Neural cell (in vitro differentiated cells): ENCODE results near the gene ST3GAL2. TPM values are rescaled to one million over a fixed set of nuclear protein-coding genes. Genes with fewer than 3 reads are reported as not detected.

ENCODE experiments used
- H2AFZ ChIP-seq: fragments of 200-600, 300-800 bp; sonication (generic), shearing (Covaris generic); 2 replicates; pipeline ENCODE4 v1.6.0; 2014; ENCODE audit warnings: low read depth, mild to moderate bottlenecking, antibody characterized with exemption, low read length, moderate library complexity
- H3F3A ChIP-seq: fragments of 200-600 bp; shearing (Covaris generic); 2 replicates; pipeline ENCODE4 v1.6.1; 2016; ENCODE audit warnings: mild to moderate bottlenecking, moderate library complexity, mixed read lengths, antibody characterized with exemption, low read length; ENCODE audit not compliant: insufficient read depth, poor library complexity, severe bottlenecking
- H3K27ac ChIP-seq: fragments of 200-600, 300-800 bp; sonication (generic), shearing (Covaris generic); 2 replicates; pipeline ENCODE4 v1.5.1; 2014; ENCODE audit warnings: mild to moderate bottlenecking, low read length, moderate library complexity
- H3K27me3 ChIP-seq: fragments of 300-800, 200-600 bp; sonication (generic), shearing (Covaris generic); 2 replicates; pipeline ENCODE4 v1.6.0; 2014; ENCODE audit warnings: mild to moderate bottlenecking, low read depth, low read length, moderate library complexity; ENCODE audit not compliant: insufficient read depth
- H3K36me3 ChIP-seq: fragments of 300-800, 200-600 bp; sonication (generic), shearing (Covaris generic); 2 replicates; pipeline ENCODE4 v1.5.1; 2014; ENCODE audit warnings: mild to moderate bottlenecking, antibody characterized with exemption, low read length, moderate library complexity; ENCODE audit not compliant: insufficient read depth
- H3K4me2 ChIP-seq: fragments of 300-800, 200-600 bp; sonication (generic), shearing (Covaris generic); 2 replicates; pipeline ENCODE4 v1.6.0; 2014; ENCODE audit warnings: mild to moderate bottlenecking, low read length
- H3K4me3 ChIP-seq: fragments of 300-800, 200-600 bp; sonication (generic), shearing (Covaris generic); 2 replicates; pipeline ENCODE4 v1.5.1; 2014; ENCODE audit warnings: mild to moderate bottlenecking, low read length, moderate library complexity
- H3K79me2 ChIP-seq: fragments of 200-600 bp; shearing (Covaris generic); replicated peaks from 2 replicates; pipeline ENCODE4 v1.6.0; 2014; ENCODE audit warnings: mild to moderate bottlenecking, low read length, moderate library complexity; ENCODE audit not compliant: insufficient read depth
- H3K9ac ChIP-seq: fragments of 300-800, 200-600 bp; sonication (generic), shearing (Covaris generic); 2 replicates; pipeline ENCODE4 v1.6.1; 2016; ENCODE audit warnings: mild to moderate bottlenecking, low read length, mixed read lengths
- H3K9me2 ChIP-seq: fragments of 200-600 bp; shearing (Covaris generic); 2 replicates; pipeline ENCODE4 v1.6.1; 2016; ENCODE audit warnings: mild to moderate bottlenecking, low read length, mixed read lengths; ENCODE audit not compliant: insufficient read depth
- H3K9me3 ChIP-seq: fragments of 200-600, 300-800 bp; sonication (generic), shearing (Covaris generic); 2 replicates; pipeline ENCODE4 v1.6.1; 2016; ENCODE audit warnings: mild to moderate bottlenecking, mixed run types, low read length, moderate library complexity, mixed read lengths
- H4K20me1 ChIP-seq: fragments of 200-600 bp; shearing (Covaris generic); 2 replicates; pipeline ENCODE4 v1.6.1; 2016; ENCODE audit warnings: mild to moderate bottlenecking, mixed run types; ENCODE audit not compliant: insufficient read depth
- CTCF ChIP-seq: fragments of 450-650 bp; IDR thresholded peaks from 2 replicates; pipeline ENCODE4 v1.5.1; 2014; ENCODE audit warnings: antibody characterized with exemption, mild to moderate bottlenecking, moderate library complexity; ENCODE audit not compliant: poor library complexity, severe bottlenecking
- EP300 ChIP-seq: fragments of 450-650 bp; conservative IDR thresholded peaks from 2 replicates; pipeline ENCODE4 v1.6.1; 2014; ENCODE audit warnings: antibody characterized with exemption, mild to moderate bottlenecking, moderate library complexity; ENCODE audit not compliant: poor library complexity, severe bottlenecking
- EZH2 ChIP-seq: fragments of 200-600, 300-800 bp; shearing (Covaris generic), sonication (generic); IDR thresholded peaks from 2 replicates; pipeline ENCODE4 v1.6.1; 2014; ENCODE audit warnings: antibody characterized with exemption, low read length, borderline replicate concordance, mild to moderate bottlenecking; ENCODE audit not compliant: insufficient read depth, poor library complexity, severe bottlenecking
- MXI1 ChIP-seq: fragments of 450-650 bp; conservative IDR thresholded peaks from 2 replicates; pipeline ENCODE4 v1.6.1; 2014; ENCODE audit warnings: antibody characterized with exemption, mild to moderate bottlenecking; ENCODE audit not compliant: poor library complexity, severe bottlenecking
- POLR2AphosphoS5 ChIP-seq: IDR thresholded peaks from 2 replicates; pipeline ENCODE4 v1.6.1; 2012
- RAD21 ChIP-seq: fragments of 450-650 bp; conservative IDR thresholded peaks from 2 replicates; pipeline ENCODE4 v1.6.1; 2014; ENCODE audit warnings: antibody characterized with exemption, mild to moderate bottlenecking, moderate library complexity
- REST ChIP-seq: IDR thresholded peaks from 2 replicates; pipeline ENCODE4 v1.6.1; 2012; ENCODE audit warnings: borderline replicate concordance
- SMC3 ChIP-seq: fragments of 450-650 bp; conservative IDR thresholded peaks from 2 replicates; pipeline ENCODE4 v1.6.1; 2014; ENCODE audit warnings: antibody characterized with exemption, mild to moderate bottlenecking, moderate library complexity; ENCODE audit not compliant: poor library complexity
- TAF1 ChIP-seq: IDR thresholded peaks from 2 replicates; pipeline ENCODE4 v1.6.1; 2012; ENCODE audit warnings: low read depth
- polyA plus RNA-seq: library from polyadenylated mRNA; depleted of rRNA; stranded (reverse); fragments of >200 nt; gene quantifications from 2 replicates; pipeline ENCODE4 v1.2.3, GENCODE V29; 2014

Gene ST3GAL2
- polyA plus RNA-seq, 1 donor from 2014 or later = 19.4 TPM

GRCh38 chr16:70391446-70391845 lies 47.5 kb downstream of the ST3GAL2 start:
- H3K9ac ChIP-seq = no peak overlapping the region
- no peaks in the 10 kb centered on the region for H3K27me3 ChIP-seq
- H3K36me3 ChIP-seq = no peaks in the 10 kb centered on the region
- H3K9me3 ChIP-seq = no peaks in the 10 kb centered on the region
- no peak overlapping the region for H3K27ac ChIP-seq
- no peak for TF ChIP-seq EP300
- no peak for TF ChIP-seq EZH2
- no peak for TF ChIP-seq SMC3
- no peak for TF ChIP-seq RAD21
- no peaks in the 10 kb centered on the region for H3K79me2 ChIP-seq
- H3K4me2 ChIP-seq = no peak overlapping the region
- H4K20me1 ChIP-seq = no peaks in the 10 kb centered on the region
- no peak overlapping the region for H3K4me3 ChIP-seq
- H2AFZ ChIP-seq = no peak overlapping the region
- H3K9me2 ChIP-seq = no peaks in the 10 kb centered on the region
- H3F3A ChIP-seq = no peaks in the 10 kb centered on the region

GRCh38 chr16:70390774-70391173 lies 48.1 kb downstream of the ST3GAL2 start:
- no peak overlapping the region for H3K4me3 ChIP-seq
- H2AFZ ChIP-seq = no peak overlapping the region
- H3K9me3 ChIP-seq = no peaks in the 10 kb centered on the region
- H3K27me3 ChIP-seq = no peaks in the 10 kb centered on the region
- no peak overlapping the region for H3K9ac ChIP-seq
- H3K36me3 ChIP-seq = no peaks in the 10 kb centered on the region
- no peaks in the 10 kb centered on the region for H4K20me1 ChIP-seq
- no peak for TF ChIP-seq EP300
- no peak for TF ChIP-seq RAD21
- TF ChIP-seq POLR2AphosphoS5 = no peak
- TF ChIP-seq SMC3 = no peak
- no peak for TF ChIP-seq CTCF
- TF ChIP-seq MXI1 = no peak
- TF ChIP-seq REST = no peak
- TF ChIP-seq EZH2 = no peak
- no peak for TF ChIP-seq TAF1
- no peak overlapping the region for H3K4me2 ChIP-seq
- H3K79me2 ChIP-seq = no peaks in the 10 kb centered on the region
- H3F3A ChIP-seq = no peaks in the 10 kb centered on the region
- H3K27ac ChIP-seq = no peak overlapping the region
- no peaks in the 10 kb centered on the region for H3K9me2 ChIP-seq
